Hepatocyte (in vitro differentiated cells): ENCODE data around the gene DNAH11. TPM values are rescaled to one million over a fixed set of nuclear protein-coding genes. Genes with fewer than 3 reads are reported as not detected.

Experiments
- DNase-seq: peaks from one replicate; pipeline ENCODE4 v3.0.0-alpha.2; 2016; ENCODE audit warnings: low spot score
- H2AFZ ChIP-seq: fragments of 200-600 bp; sonication (generic); 2 replicates; pipeline ENCODE4 v1.6.0; 2016; ENCODE audit warnings: antibody characterized with exemption, mild to moderate bottlenecking
- H3K27ac ChIP-seq: fragments of 200-600 bp; sonication (generic); 2 replicates; pipeline ENCODE4 v1.5.1; 2016; ENCODE audit warnings: mild to moderate bottlenecking
- H3K27me3 ChIP-seq: fragments of 200-600 bp; sonication (generic); 2 replicates; pipeline ENCODE4 v1.6.1; 2016
- H3K36me3 ChIP-seq: fragments of 200-600 bp; sonication (generic); replicated peaks from 2 replicates; pipeline ENCODE4 v1.5.1; 2016; ENCODE audit warnings: low read depth; ENCODE audit not compliant: insufficient read depth
- H3K4me1 ChIP-seq: fragments of 200-600 bp; sonication (generic); 2 replicates; pipeline ENCODE4 v1.5.1; 2016; ENCODE audit warnings: mild to moderate bottlenecking, moderate library complexity; ENCODE audit not compliant: insufficient read depth
- H3K4me2 ChIP-seq: fragments of 200-600 bp; sonication (generic); 2 replicates; pipeline ENCODE4 v1.6.0; 2016
- H3K4me3 ChIP-seq: fragments of 200-600 bp; sonication (generic); 2 replicates; pipeline ENCODE4 v1.5.1; 2016; ENCODE audit warnings: mild to moderate bottlenecking
- H3K79me2 ChIP-seq: fragments of 200-600 bp; sonication (generic); 2 replicates; pipeline ENCODE4 v1.6.0; 2017; ENCODE audit warnings: mild to moderate bottlenecking
- H3K9me2 ChIP-seq: fragments of 200-600 bp; sonication (generic); replicated peaks from 2 replicates; pipeline ENCODE4 v1.6.0; 2017; ENCODE audit warnings: mild to moderate bottlenecking; ENCODE audit not compliant: insufficient read depth
- H3K9me3 ChIP-seq: fragments of 200-600 bp; sonication (generic); 2 replicates; pipeline ENCODE4 v1.5.1; 2016; ENCODE audit warnings: low read depth, mild to moderate bottlenecking
- H4K20me1 ChIP-seq: fragments of 200-600 bp; sonication (generic); 2 replicates; pipeline ENCODE4 v1.6.0; 2016; ENCODE audit warnings: mild to moderate bottlenecking; ENCODE audit not compliant: insufficient read depth, poor library complexity, severe bottlenecking
- CTCF ChIP-seq: fragments of 200-600 bp; sonication (generic); IDR thresholded peaks from 2 replicates; pipeline ENCODE4 v1.5.1; 2016; ENCODE audit warnings: antibody characterized with exemption, mild to moderate bottlenecking; ENCODE audit not compliant: poor library complexity
- EZH2 ChIP-seq: fragments of 200-600 bp; sonication (generic); IDR thresholded peaks from 2 replicates; pipeline ENCODE4 v1.6.1; 2016; ENCODE audit warnings: antibody characterized with exemption, mild to moderate bottlenecking, borderline replicate concordance
- EZH2phosphoT487 ChIP-seq: fragments of 200-600 bp; sonication (generic); IDR thresholded peaks from one replicate; pipeline ENCODE4 v1.6.1; 2018; ENCODE audit warnings: antibody characterized with exemption, mild to moderate bottlenecking, low read depth, moderate library complexity; ENCODE audit not compliant: unreplicated experiment, severe bottlenecking
- WGBS: methylation state at CpG from one replicate; pipeline ENCODE4 v1.1.6; 2016; ENCODE audit warnings: low lambda C conversion rate; ENCODE audit errors: missing lambda C conversion rate; 5-methylcytosine and 5-hydroxymethylcytosine counted together
- polyA plus RNA-seq: library from polyadenylated mRNA; unstranded; fragments of >200 nt; fragmentation: Nextera tagmentation; extraction: Ambion mirVana; gene quantifications from 2 replicates; pipeline ENCODE4 v1.2.1, GENCODE V29; 2016
- total RNA-seq: library from RNA; depleted of rRNA; stranded (reverse); fragments of >200 nt; gene quantifications from 2 replicates; pipeline ENCODE4 v1.2.3, GENCODE V29; 2014

The DNAH11 gene
- total and polyA plus RNA-seq, 2 experiments from 2014 or later: 0.43 to 1.3 TPM

GRCh38 chr7:21616796-21617436, 74.1 kb downstream of the DNAH11 start:
- Histone ChIP-seq H3K9me3 (no peaks in the 10 kb centered on the region), H4K20me1 (no peaks in the 10 kb centered on the region), H2AFZ (no peak overlapping the region), H3K27ac (peak overlapping the region; percentile 93), H3K27me3 (no peaks in the 10 kb centered on the region), H3K36me3 (no peaks in the 10 kb centered on the region), H3K9me2 (no peaks in the 10 kb centered on the region), H3K79me2 (no peaks in the 10 kb centered on the region), H3K4me3 (no peak overlapping the region), H3K4me1 (peaks cover 20% of the 10 kb centered on the region), H3K4me2 (peak overlapping the region; percentile 59)
- TF ChIP-seq EZH2 (no peak), CTCF (no peak), EZH2phosphoT487 (no peak)
- WGBS: 47% methylated on average over 7 of the region's 7 CpGs
- peak; percentile 60 for DNase-seq

- no peak for TF ChIP-seq CTCF
- no peak for TF ChIP-seq EZH2
- TF ChIP-seq EZH2phosphoT487: no peak
- H4K20me1 ChIP-seq: no peaks in the 10 kb centered on the region
- peaks cover 20% of the 10 kb centered on the region for H3K4me1 ChIP-seq
- 74% methylated on average over 3 of the region's 3 CpGs for WGBS
- H3K27ac ChIP-seq: peak overlapping the region; percentile 93
- H2AFZ ChIP-seq: no peak overlapping the region
- H3K9me2 ChIP-seq: no peaks in the 10 kb centered on the region
- no peak overlapping the region for H3K4me3 ChIP-seq
- no peaks in the 10 kb centered on the region for H3K27me3 ChIP-seq
- H3K4me2 ChIP-seq: peak overlapping the region; percentile 59
- DNase-seq: peak; percentile 9
- no peaks in the 10 kb centered on the region for H3K79me2 ChIP-seq
- H3K9me3 ChIP-seq: no peaks in the 10 kb centered on the region
- H3K36me3 ChIP-seq: no peaks in the 10 kb centered on the region
Observed at GRCh38 chr7:21617513-21617912, 74.7 kb downstream of the DNAH11 start.

- Histone ChIP-seq H2AFZ (no peak overlapping the region), H3K79me2 (no peaks in the 10 kb centered on the region), H3K4me1 (peaks cover 20% of the 10 kb centered on the region), H3K4me2 (peak overlapping the region; percentile 59), H3K27ac (peak overlapping the region; percentile 93), H3K4me3 (no peak overlapping the region), H3K9me2 (no peaks in the 10 kb centered on the region), H4K20me1 (no peaks in the 10 kb centered on the region), H3K36me3 (no peaks in the 10 kb centered on the region), H3K9me3 (no peaks in the 10 kb centered on the region), H3K27me3 (no peaks in the 10 kb centered on the region)
- TF ChIP-seq CTCF: no peak
- TF ChIP-seq EZH2: no peak
- TF ChIP-seq EZH2phosphoT487: no peak
- DNase-seq: peak; percentile 81
- 54% methylated on average over 6 of the region's 6 CpGs for WGBS
Observed at GRCh38 chr7:21617916-21618390, 75.1 kb downstream of the DNAH11 start.
